NCI-H82 treated with DMSO at 0.1 percent for 48 hours (cell line): Measurements from ENCODE around the gene JAK2.
"Not testable (repeated sequence)": the region's sequence is repeated elsewhere in the genome, so short reads cannot be mapped to it uniquely, and the experiment has no call there.

ENCODE experiments used
- DNase-seq: peaks from one replicate; lab custom pipeline; 2025; ENCODE audit not compliant: unreplicated experiment; lab: John Stamatoyannopoulos, UW

The JAK2 gene

DNA sequence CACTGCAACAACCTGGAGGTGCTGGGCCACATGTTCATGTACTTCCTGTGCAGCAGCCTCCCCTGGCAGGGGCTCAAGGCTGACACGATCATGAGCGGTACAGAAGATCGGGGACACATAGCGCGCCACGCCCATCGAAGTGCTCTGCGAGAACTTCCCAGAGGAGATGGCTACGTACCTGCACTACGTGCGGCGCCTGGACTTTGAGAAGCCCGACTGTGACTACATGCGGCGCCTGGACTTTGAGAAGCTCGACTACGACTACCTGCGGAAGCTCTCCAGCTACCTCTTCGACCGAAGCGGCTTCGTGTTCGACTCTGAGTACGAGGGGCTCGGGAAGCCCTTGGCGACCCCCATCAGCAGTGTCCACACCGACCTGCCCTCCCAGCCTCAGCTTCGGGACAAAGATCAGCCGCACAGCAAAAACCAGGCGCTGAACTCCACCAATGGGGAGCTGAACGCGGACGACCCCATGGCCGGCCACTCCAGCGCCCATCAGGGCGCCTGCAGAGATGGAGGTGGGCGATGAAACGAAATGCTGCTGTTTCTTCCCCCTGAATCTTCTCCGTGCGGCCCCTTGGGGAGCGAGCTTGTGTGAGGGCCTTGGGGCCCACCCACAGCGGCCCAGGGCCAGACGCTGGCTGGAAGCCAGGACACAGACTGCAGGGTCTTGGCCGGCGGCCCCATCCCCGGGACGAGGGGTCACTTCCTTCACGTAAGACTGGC lies 56.5 kb downstream of the JAK2 start:
- DNase-seq: no peak

- no peak for DNase-seq
Observed at GRCh38 chr9:5042661-5043178, 57.6 kb downstream of the JAK2 start.

DNA sequence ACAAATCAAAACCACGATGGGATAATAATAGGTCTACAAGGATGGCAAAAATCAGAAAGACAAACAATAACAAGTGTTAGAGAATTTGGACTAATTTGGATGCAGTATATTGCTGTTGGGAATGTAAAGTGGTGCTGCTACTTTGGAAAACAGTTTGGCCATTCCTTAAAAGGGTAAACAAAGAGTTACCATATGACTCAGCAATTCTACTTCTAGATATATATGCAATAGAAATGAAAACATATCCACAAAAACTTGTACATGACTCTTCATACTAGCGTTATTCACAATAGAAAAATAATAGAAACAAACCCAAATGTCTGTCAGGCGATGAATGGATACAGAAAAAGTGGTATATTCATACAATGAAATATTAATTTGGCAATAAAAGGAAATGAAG lies 58.3 kb downstream of the JAK2 start:
- no peak for DNase-seq

DNA sequence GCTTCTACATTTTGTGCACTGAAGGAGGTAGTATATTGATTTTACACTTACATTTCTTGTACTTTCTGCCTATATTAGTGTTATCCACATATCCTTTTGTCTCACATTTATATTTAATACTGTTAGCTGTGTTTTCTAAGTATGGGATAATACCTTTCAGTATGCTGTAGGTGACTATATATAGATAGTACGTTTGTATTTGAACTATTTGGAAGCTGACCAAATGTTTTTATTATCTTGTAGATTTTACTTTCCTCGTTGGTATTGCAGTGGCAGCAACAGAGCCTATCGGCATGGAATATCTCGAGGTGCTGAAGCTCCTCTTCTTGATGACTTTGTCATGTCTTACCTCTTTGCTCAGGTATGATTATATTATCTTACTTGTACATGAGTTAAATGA lies 59.1 kb downstream of the JAK2 start:
- no peak for DNase-seq

DNA sequence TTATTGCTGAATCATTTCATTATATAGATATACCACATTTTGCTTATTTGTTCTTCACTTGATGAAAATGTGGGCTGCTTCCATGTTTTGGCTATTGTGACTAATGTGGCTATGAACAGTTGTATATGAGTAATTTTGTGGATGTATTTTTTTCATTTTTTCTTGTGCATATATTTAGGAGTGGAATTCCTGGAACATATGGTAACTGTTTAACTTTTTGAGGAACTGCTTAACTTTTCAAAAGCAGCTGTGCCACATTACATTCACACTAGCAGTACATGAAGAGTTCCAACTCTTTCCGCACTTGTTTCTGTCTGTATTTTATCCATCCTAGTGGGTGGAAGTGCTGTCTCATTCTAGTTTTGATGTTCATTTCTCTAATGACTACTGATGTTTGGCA lies 67.8 kb downstream of the JAK2 start:
- DNase-seq: no peak

- no peak for DNase-seq
Observed at GRCh38 chr9:5062631-5063030, 77.6 kb downstream of the JAK2 start.

DNA sequence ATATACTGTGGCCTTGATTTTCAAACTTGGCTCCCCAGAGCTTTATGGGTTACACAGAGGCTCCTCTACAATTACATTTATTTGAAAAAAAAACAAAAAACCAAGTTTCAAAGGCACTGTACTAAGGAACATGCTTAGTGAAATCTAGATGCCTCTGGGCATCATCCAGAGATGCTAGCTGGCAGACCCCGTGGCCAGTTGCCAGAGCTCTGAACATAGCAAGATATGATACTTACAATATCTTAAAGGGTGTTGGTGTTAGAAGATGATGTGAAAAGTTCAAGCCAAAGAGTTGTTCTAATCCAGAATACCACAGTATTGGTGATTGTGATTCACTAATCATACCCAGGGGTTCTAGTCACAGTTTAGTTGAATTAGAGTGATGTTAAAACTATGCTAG lies 87.8 kb downstream of the JAK2 start:
- no peak for DNase-seq

DNA sequence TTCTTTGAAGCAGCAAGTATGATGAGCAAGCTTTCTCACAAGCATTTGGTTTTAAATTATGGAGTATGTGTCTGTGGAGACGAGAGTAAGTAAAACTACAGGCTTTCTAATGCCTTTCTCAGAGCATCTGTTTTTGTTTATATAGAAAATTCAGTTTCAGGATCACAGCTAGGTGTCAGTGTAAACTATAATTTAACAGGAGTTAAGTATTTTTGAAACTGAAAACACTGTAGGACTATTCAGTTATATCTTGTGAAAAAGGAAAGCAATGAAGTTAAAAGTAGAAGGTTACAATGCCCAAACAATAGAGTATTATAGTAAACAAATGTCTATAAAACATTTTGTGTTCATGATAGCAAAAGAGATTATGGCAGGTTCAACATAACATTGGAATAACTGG lies 88.6 kb downstream of the JAK2 start:
- no peak for DNase-seq

DNA sequence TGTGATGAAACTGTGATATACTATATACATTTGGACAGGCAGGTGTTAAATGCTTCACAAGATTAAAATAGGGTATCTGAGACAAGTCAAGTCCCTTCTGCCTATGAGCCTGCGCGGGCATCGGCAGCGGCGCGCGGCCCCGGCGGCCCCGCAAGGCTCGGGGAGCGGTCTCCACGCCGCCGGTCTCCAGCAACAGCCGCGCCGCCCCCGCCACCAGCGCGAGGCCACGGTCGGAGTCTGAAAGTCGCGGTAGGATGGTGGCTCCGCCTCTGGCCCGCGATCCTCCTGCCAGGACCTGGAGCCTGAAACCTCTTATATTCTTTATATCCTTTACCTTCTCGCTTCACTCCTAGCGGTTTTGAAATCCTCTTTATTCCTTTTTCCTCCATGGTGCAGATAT lies 100.9 kb downstream of the JAK2 start:
- no peak for DNase-seq

GRCh38 chr9:5089737-5090136 lies 104.7 kb downstream of the JAK2 start:
- DNase-seq: no peak

- DNase-seq: no peak
Observed at GRCh38 chr9:5095795-5096194, 110.7 kb downstream of the JAK2 start.

DNA sequence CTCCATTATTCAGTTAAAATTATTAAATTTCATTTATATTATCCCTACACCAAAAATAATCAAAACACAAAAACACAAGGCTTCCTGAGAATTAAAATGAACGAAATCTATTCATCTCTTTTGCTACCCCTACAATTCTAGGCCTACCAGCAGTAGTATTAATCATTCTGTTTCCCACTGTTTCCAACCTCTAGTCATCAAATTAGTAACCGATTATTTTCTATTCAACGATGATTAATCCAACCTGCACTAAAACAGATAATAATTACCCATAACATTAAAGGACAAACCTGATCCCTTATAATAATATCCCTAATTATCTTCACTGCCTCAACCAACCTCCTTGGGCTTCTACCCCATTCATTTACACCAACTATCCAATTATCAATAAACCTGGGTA lies 114.4 kb downstream of the JAK2 start:
- no peak for DNase-seq

- not testable (repeated sequence) for DNase-seq
Observed at GRCh38 chr9:5101127-5101526, 116.1 kb downstream of the JAK2 start.

GRCh38 chr9:5106517-5106916 lies 121.4 kb downstream of the JAK2 start:
- not testable (repeated sequence) for DNase-seq

DNA sequence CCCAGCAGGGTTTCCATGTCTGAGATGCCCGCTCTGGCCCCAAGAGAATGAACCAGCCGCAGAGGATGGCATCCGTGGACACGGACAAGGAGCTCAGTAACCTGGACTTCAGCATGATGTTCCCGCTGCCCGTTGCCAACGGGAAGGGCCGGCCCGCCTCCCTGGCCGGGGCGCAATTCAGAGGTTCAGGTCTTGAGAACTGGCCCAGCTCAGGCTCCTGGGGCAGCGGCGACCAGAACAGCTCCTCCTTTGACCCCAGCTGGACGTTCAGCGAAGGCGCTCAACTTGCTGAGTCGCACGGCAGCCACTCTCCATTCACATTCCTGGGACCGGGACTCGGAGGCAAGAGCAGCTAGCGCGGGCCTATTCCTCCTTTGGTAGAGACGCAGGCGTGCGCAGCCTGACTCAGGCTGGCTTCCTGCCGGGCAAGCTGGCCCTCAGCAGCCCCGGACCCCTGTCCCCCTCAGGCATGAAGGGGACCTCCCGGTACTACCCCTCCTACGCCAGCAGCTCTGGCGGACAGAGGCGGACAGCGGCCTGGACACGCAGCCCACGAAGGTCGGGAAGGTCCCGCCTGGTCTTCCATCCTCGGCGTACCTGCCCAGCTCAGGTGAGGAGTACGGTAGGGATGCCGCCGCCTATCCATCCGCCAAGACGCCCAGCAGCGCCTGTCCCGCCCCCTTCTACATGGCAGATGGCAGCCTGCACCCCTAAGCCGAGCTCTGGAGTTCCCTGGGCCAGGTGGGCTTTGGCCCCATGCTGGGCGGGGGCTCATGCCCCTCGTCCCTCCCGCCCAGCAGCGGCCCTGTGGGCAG lies 126.0 kb downstream of the JAK2 start:
- DNase-seq: no peak

GRCh38 chr9:5111696-5112095 lies 126.6 kb downstream of the JAK2 start:
- no peak for DNase-seq

GRCh38 chr9:5112109-5112592 lies 127.1 kb downstream of the JAK2 start:
- no peak for DNase-seq

- no peak for DNase-seq
Observed at GRCh38 chr9:5112646-5113045, 127.6 kb downstream of the JAK2 start.

DNA sequence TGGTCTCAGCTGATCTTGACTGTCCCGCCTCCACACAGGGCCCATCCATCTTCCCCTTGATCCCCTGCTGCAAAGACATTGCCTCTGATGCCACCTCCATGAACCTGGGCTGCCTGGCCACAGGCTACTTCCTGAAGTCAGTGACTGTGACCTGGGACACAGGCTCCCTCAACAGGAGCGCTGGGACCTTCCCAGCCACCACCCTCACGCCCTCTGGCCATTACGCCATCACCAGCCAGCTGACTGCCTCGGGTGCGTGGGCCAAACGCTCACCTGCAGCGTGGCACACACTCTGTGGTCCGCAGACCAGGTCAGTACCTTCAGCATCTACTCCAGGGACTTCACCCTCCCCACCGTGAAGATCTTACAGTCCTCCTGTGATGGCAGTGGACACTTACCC lies 128.5 kb downstream of the JAK2 start:
- DNase-seq: no peak

DNA sequence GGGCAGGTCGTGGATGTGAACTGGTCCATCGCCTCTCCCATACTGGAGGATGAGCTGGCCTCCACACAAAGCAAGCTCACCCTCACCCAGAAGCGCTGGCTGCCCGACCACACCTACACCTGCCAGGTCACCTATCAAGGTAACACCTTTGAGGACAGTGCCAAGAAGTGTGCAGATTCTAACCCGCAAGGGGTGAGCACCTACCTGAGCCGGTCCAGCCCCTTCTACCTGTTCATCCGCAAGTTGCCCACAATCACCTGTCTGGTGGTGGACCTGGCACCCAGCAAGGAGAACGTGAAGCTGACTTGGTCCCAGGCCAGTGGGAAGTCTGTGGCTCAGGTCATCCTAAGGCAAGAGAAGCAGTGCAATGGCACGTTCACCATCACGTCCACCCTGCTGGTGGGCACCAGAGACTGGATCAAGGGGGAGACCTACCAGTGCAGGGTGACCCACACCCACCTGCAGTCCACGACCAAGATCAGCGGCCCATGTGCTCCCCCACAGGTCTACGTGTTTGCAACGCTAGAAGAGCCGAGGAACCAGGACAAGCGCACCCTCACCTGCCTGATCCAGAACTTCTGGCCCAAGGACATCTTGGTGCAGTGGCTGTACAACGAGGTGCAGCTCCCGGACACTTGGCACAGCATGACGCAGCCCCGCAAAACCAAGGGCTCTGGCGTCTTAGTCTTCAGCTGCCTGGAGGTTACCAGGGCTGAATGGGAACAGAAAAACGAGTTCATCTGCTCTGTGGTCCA lies 129.1 kb downstream of the JAK2 start:
- DNase-seq: no peak

DNA sequence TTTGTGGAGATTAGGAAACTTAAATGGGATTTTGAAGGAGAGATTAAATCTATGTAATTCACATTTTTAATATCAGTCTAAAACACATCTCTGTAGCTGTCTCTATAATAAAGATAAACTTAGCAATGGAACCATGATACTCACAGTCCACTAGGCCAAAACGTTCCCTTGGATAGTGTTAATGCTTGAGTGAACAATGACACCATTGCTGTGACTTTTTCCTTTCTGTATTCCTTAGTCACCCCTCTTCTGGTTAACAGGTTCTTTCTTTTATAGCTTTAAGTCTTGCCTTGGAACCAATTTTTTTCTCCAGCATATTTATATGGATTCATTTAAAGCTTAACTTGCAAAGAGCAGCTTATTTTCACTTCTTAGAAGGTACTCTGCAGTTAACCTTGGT lies 137.0 kb downstream of the JAK2 start:
- no peak for DNase-seq
